C4-2B (cell line): ENCODE data around the gene SLC16A3.
A peak's percentile ranks its signal among the peaks of the same experiment; 100 is the strongest.

ENCODE experiments used
- H3K27ac ChIP-seq: fragments of 450-650 bp; 2 replicates; pipeline ENCODE4 v1.5.1; 2017
- CTCF ChIP-seq: fragments of 450-650 bp; conservative IDR thresholded peaks from 2 replicates; pipeline ENCODE4 v1.5.1; 2017; ENCODE audit warnings: mild to moderate bottlenecking
- ZFX ChIP-seq: fragments of 450-650 bp; IDR thresholded peaks from 2 replicates; pipeline ENCODE4 v1.6.1; 2017

The SLC16A3 gene

GRCh38 chr17:82281076-82281475, 52.2 kb downstream of the SLC16A3 start:
- TF ChIP-seq ZFX (no peak), CTCF (no peak)
- peak overlapping the region; percentile 37 for H3K27ac ChIP-seq

- peak overlapping the region; percentile 37 for H3K27ac ChIP-seq
- TF ChIP-seq ZFX (no peak), CTCF (no peak)
These were observed 52.8 kb downstream of the SLC16A3 start for GRCh38 chr17:82281502-82282238.

- TF ChIP-seq ZFX (no peak), CTCF (no peak)
- peak overlapping the region; percentile 37 for H3K27ac ChIP-seq
These were observed 53.7 kb downstream of the SLC16A3 start for GRCh38 chr17:82282239-82283207.

- no peak for TF ChIP-seq ZFX
- no peak for TF ChIP-seq CTCF
- peak overlapping the region; percentile 37 for H3K27ac ChIP-seq
These were observed 54.4 kb downstream of the SLC16A3 start for GRCh38 chr17:82283208-82283749.

- no peak overlapping the region for H3K27ac ChIP-seq
- TF ChIP-seq ZFX (no peak), CTCF (no peak)
These were observed 56.3 kb downstream of the SLC16A3 start for GRCh38 chr17:82285141-82285540.

- no peak for TF ChIP-seq CTCF
- no peak for TF ChIP-seq ZFX
- peak overlapping the region; percentile 81 for H3K27ac ChIP-seq
These were observed 58.4 kb downstream of the SLC16A3 start for GRCh38 chr17:82287013-82287867.
